HG03280 (cell line): Measurements from ENCODE around the gene POU3F2.

ENCODE experiments used
- ATAC-seq: cut with Tn5 transposase; IDR thresholded peaks from one replicate; pipeline ENCODE4 v1.9.1; 2021; ENCODE audit warnings: mild to moderate bottlenecking, moderate library complexity; ENCODE audit not compliant: unreplicated experiment

Gene POU3F2

DNA sequence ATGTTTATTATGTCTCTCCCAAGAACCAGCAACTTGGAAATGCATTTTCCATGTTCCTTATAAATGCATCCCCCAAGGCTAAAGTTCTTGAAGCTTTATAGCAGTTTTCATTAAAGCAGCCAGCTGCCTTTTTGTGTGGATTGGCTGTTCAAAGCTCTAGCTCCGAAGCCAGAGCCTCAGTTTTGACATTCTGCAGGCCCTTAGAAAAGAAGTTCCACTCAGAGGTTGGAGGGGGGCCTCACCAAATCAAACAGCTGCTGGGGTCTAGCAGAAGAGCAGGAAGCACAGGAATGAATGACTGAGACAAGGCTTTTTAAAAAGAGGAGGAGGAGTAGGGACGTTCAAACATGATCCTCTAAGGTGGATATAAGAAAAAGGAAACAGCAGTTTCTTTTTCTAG, 4.2 kb upstream of the POU3F2 start:
- ATAC-seq, result no peak

DNA sequence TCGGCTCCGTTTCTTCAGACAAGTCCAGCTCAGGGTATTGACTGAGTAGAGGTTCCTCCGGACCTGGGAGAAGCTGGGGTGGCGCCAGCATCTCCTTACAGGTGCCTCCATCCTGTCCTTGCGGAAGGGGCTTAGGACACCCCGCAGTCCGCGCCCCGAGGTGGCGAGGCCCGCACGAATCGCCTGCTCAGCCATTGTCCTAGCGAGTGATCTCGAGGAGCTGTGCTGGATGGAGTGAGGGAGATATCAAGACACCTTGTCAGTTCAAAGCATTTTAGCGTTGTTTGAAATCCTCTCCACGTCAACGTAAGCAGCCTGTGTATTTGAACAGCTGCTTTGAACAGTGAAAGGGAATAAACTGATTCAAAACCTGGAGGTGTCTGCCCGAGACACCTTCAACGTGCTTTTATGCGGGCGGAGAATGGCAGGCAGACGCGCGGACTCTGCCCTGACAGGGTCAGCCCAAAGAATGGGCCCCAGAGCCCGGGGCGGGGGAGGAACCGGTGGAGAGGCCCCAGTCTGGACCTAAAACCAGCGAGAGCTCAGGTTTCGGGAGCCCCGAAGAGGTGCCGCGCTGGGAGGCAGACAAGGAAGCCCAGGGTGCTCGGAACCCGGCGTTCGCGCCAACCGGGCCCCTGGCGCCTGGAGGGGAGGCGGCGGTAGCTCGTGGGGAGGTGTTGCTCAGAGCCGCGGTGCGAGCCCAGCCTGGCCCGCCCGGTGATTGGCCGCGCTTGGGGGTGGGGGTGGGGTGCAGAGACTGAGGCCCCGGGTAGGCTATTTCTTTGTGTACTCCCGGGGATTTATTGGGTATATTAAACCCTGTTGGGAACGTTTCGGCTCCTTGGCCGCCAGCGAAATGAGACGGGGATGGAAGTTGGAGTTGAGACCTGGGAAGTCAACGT, 3.1 kb upstream of the POU3F2 start:
- no peak for ATAC-seq

DNA sequence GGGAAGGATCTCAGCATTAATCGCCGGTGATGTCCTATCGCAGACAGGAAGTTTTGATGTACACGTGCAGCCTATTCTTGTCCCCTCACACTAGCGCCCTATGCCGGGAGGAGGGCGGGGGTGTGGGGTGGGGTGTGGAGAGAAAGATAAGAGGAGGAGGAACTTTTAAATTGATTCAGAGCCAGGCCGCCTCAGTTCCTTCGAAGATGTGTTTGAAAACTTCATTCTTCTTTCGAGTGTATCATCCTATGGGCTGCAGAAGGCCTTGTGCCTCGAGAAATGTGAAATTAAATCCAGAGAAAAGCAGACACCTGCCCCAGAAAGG, 2.5 kb upstream of the POU3F2 start:
- ATAC-seq, result no peak

DNA sequence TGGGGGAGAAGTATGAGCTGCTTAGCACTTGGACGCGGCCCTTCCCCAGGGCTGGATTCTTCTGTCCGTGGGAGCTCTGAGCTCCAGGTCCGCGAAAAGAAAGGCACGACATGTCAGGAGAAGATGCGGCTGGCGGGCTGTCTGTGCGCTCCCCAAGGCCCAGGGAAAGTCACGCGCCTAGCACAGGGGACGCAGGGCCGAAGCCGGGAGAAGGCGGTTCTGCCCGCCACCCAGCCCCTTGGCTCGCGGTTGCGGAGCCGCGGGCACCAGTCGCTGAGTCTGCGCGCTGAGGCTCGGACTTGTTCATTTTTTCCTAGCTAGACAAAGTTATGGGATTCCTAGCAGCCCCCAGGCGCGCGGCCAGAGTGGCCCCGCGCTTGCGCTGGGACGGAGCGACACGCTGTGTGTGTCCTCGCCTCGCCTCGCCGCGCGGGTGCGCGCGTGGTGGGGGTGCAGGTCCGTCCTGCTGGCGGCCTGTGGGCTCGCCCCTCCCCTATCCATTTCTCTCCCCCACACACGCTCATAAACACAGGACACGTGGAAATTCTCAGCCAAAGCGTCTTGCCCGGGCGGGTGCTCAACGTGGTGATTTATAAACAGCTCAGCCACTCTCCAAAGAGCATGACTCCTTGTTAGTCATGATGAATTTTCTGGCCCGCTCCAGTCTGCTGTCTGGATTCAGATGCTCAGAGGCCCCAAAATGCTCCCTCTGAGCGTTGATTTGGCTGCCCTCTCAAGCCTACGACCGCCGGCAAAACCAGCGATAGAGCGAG, 1.9 kb upstream of the POU3F2 start:
- ATAC-seq, result no peak

DNA sequence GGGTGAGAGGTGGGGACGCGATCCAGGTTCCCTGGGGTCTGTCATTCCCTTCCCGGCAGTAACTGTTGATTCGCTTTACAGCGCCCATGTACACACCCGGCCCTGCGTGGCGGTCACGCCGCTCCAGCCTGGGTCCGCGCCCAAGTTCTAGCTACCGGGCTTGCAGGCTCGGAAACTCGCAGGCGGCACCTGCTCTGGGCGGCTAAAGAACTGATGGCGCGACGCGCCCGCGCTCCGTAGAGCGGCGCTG, 1.4 kb upstream of the POU3F2 start:
- ATAC-seq, result no peak

DNA sequence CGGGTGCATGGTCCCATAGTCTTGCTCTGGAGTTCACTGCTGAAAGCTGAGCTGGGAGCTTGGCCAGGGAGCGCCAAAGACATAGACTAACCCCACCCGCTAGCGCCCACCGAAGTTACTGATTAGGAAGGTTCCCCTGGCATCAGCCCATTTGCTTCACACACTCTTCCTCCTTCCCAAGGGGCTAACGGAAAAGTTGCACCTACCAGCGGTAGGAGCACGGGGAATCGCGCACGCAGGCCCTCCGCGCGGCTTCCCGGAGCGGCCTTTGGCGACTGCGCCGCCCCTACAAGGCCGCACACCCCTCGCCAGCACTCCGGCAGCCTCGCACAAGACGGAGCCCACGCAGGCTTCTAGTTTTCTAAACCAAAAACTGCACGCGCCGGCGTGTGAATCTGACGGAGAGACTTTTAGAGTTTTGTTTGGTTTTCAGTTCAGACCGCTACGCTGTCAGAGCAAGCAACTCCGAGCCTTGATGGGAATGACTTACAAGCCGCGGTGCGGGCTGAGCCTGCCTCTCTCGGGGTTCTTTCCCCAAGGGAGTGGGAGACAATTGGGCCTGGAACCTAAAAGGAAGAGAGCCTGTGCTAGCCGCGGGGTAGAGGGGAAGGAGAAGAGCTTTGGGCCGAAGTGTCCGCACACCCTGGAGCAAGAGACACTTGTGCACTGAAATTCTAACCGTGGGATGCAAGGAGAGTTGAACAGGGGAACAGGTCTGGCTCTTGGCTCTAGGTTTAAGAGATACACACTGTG, 891 bp upstream of the POU3F2 start:
- no peak for ATAC-seq

DNA sequence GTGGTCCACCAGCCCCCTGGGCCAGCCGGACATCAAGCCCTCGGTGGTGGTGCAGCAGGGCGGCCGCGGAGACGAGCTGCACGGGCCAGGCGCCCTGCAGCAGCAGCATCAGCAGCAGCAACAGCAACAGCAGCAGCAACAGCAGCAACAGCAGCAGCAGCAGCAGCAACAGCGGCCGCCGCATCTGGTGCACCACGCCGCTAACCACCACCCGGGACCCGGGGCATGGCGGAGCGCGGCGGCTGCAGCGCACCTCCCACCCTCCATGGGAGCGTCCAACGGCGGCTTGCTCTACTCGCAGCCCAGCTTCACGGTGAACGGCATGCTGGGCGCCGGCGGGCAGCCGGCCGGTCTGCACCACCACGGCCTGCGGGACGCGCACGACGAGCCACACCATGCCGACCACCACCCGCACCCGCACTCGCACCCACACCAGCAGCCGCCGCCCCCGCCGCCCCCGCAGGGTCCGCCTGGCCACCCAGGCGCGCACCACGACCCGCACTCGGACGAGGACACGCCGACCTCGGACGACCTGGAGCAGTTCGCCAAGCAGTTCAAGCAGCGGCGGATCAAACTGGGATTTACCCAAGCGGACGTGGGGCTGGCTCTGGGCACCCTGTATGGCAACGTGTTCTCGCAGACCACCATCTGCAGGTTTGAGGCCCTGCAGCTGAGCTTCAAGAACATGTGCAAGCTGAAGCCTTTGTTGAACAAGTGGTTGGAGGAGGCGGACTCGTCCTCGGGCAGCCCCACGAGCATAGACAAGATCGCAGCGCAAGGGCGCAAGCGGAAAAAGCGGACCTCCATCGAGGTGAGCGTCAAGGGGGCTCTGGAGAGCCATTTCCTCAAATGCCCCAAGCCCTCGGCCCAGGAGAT, 1.0 kb downstream of the POU3F2 start:
- ATAC-seq, result no peak

DNA sequence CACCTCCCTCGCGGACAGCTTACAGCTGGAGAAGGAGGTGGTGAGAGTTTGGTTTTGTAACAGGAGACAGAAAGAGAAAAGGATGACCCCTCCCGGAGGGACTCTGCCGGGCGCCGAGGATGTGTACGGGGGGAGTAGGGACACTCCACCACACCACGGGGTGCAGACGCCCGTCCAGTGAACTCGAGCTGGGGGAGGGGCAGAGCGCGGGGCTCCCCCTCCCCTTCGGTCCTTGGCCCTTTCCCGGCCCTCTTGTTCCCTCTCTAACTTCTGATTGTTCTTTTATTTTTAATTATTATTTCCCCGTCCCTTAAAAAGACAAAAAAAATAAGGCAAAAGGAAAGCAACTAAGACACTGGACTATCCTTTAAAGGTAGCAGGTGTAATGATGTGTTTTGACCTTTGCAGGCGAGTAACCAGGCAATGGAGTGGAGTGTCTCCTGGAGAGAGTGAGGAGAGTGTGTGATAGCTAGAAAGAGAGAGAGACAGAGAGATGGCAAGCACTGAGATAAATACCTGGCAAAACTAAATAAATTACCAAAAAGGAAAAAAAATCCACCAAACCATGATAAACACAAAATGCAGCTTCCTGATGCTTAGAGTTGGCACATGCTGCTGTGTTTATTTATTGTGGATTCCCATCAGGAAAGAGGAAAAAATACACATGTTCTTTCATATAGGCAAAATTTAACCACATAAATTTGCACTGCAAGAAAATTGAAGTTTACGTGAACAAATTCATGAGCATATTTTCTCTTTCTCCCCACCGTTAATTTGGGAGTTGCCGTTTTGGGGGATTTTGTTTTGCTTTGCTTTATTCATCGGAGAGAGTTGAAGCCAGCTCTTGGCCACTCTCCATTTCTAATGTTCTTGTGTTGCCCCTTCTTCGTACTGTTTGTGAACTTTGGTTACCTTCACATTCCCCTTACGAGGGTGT, 1.9 kb downstream of the POU3F2 start:
- ATAC-seq, result no peak

DNA sequence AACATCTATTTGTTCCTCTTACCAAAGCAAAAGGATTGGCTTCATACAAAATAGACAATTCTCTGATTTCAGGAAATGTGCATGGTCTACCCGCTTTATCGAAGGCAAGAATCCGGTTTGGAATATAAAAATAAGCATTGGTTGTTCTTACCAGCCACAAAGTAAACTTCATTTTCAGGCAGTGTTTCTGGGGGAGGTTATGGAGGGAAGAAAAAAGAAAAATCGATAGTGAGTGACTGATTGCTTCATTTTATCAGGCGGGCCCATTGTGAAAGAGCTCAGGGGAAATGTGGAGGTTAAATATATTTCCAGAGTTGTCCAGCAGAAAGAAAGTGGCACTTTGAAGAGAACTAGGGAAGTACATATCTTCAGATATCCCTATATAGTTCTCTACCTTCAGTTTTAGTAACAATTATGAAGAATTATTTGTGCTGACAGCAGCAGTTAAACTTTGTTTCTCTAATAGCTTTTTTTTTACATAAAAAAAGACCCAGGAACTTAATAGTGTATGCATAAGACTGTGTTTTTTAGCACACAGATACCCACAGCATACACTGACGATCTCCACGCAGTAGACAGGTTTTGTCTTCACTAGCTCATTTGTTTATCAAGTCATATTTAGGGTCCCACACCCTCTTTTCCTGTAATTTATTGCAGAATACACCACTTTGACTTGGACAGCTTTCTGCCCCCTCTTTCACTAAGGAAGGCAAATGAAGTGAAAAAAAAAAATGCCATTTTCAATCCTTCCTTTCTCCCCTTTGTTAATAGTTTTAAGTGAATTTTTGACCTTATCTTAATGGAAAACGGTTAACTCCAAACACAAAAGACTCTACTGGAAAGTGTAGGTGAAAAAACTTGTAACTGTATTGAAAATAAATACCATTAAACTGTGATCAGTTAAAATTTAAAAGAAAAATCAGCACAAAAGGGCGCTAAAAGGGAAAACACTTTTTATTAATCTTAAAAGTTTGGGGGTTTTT, 2.9 kb downstream of the POU3F2 start:
- ATAC-seq, result no peak

DNA sequence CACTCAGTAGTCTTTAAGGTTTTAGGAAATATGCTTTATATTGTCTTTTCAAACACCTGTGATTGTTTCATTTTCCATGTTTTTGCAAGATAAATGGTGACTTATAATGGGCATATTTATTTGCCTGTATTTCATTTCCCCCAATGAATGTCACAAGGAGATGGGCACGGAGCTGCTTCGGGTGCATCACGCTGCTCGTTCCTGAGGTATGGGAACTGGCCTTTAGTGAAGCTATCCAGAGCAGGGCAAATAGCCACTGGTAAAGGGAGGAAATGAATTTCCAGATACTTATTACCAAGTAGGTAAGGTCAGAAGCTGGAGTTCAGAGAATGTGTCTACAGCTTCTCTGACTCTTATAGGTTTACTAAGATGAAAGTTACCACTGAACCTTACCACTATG, 3.7 kb downstream of the POU3F2 start:
- ATAC-seq, result no peak

DNA sequence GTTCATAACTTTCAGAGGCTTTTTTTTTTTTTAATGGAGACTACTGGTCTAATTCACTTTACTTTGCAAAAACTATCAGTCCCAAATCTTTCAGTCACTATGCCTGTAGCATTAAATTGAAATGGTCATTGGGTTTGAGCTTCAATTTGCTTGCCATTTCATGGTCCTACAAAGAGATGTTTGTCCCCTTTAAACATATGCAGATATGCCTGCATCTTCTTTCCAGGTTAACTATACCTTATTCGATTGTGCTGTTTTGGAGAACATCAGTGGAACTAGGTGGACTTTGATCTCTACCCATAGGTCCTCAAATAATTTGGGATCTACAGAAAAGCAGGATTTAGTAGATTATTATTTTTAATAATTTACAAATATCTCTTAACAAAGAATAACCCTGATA, 4.6 kb downstream of the POU3F2 start:
- no peak for ATAC-seq

DNA sequence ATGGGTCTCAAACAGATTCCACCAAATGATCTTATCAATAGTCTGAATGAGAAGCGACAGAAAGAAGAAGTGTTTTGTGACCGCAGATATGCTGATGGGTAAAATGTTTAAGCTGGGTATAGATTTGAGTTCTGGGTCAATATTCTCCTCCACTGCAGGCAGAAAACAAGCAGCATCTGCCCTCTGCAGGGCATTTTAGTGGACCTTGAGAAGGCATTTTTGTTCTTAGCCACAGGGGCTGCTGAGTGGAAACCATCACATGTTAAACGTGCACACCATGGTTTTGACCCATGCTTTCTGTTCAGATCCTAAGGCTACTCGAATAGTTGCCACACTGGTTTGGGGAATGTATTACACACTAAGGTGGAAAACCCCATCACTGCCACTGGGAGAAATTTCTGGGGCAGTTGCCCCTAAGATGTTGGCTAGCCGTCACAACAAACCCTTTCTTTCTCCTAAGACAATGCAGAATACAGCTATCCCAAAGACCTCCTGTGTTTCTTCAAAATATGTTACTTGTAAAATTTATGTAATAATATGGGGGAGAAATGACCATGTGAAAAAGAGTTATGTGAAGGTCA, 5.5 kb downstream of the POU3F2 start:
- peak; percentile 42 for ATAC-seq

DNA sequence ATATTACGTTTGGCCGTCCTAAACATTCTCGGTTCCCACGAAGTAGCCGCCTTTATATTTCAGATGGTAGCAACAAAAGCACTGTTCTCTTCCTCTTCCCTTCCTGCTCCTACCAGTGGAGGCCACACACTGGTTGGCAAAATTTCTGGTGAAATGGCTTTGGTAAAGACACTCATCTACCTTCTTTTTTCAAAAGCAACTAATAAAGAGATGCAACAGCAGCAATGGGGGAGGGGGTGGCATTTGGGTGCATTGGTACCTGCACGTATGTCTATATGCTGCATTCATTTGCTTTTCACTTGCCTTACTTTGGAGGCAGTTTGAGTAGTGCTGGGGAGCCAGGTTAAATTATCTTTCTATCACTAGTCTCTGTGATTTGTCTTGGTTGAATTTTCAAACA, 6.0 kb downstream of the POU3F2 start:
- ATAC-seq, result no peak

DNA sequence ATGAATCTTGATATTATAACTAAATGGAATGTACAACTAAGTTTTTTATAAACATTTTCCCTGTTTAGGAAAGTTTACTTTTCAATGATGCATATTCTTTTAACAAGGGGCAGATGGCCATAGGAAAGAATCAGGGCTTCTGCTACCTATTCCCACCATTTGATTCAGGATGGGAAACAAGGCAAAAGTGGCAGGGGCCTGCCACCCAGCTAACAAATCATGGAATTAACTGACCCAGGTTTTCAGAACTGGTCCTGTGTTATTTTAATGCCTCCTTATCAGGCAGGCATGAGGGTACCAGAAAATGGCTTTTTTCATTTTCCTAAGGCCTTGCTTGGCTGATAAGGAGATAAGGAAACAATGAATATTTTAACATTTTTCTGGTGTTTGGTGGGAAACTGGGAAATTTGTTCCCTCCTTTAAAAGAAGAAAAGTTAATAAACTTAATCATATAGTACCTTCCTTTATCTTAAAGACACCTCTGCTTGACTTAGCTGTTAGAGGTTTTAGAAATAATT, 6.7 kb downstream of the POU3F2 start:
- no peak for ATAC-seq

DNA sequence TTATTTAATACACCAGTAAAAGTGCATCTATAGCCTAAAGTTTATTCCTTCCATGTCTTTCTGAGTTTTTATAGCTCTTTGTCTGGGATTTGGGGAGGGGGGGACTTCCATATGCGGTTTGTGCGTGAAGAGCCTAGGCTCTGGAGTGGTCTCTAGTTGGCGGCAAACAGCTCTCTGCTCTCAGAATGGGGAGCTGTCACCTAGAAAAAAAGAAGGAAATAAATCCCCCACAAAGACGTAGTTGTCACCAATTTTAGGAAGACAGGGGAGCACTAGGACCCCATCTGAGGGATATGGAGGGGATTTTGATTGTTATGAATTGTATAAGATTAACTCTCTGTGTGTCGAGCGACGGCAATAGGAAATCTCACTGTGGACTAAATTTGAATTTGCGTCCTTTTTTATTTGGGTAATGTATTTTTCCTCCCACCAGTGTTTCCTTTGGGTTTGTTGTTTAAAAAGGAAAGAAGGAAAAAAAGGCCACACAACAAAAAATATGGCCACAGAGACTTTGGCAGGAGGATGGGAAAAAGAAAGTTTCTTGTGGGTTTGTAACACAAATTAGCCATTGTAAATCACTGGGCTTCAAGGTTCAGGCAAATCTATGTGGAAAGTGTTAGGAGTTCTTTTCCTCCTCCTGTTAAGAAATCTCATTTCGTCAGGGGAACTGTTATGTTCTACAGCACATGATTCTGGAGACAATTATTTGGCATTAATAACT, 7.4 kb downstream of the POU3F2 start:
- no peak for ATAC-seq

DNA sequence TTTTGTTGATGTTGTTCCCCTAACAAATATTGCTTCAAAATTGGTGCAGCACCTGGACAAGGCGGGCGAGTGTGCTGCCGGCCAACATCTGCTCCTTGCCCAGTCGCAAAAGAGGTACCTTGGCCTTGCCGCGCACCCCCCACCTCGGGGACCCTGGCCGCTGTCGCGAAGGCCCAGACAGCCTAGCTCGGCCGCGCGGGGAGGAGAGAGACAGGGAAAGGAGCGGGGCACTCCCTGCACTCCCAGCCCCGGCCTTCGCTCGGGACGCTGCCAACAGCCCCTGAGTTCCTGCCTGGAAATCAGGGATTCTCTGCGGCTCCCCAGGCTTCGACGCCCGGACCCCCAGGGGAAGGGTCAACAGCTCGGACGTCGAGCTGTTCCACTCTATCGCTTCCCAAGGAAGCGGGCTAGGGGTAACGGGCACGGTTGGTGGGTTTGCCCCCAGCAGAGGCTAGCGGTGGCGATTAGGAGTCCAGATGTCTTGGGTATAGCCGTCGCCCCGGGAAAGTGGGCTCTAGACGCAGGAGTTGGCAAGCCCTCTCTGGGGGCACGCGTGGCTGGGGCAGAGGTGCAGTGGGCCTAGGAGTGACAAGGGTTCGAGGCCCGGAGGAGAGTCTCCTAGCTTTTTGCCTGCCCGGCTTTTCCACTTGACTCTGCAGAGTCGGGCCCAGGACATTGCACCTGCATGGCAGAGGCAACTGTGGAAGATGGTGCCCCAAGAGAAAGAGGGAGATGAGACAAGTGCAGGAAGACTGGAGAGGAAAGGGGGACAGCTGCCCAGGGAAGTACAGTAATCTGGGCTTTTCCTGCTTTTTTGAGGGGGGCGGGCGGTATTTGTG, 8.2 kb downstream of the POU3F2 start:
- ATAC-seq, result no peak
